HFF-Myc (cell line): ENCODE measurements around the gene ATP1A4.

Source experiments
- DNase-seq: peaks from one replicate; pipeline ENCODE4 v3.0.0-alpha.2; 2011; ENCODE audit warnings: low read depth; ENCODE audit errors: extremely low read depth
- H3K4me3 ChIP-seq: replicated peaks from 2 replicates; pipeline ENCODE4 v1.5.1; 2011; ENCODE audit warnings: low read depth, mild to moderate bottlenecking, control low read depth, low read length
- CTCF ChIP-seq: IDR thresholded peaks from 2 replicates; pipeline ENCODE4 v1.5.1; 2012; ENCODE audit warnings: mild to moderate bottlenecking, low read depth, low read length, control low read depth; ENCODE audit errors: missing control alignments

The ATP1A4 gene

GRCh38 chr1:160133990-160134770 is 17.2 kb upstream of the ATP1A4 start:
- H3K4me3 ChIP-seq = no peak overlapping the region
- no peak for DNase-seq

GRCh38 chr1:160134791-160135572 is 16.4 kb upstream of the ATP1A4 start:
- no peak for TF ChIP-seq CTCF
- no peak for DNase-seq

More at GRCh38 chr1:160133990-160134770, 17.2 kb upstream of the ATP1A4 start:
- TF ChIP-seq CTCF = no peak

GRCh38 chr1:160136121-160136925 is 15.1 kb upstream of the ATP1A4 start:
- TF ChIP-seq CTCF = no peak
- H3K4me3 ChIP-seq = no peak overlapping the region
- no peak for DNase-seq

More at GRCh38 chr1:160134791-160135572, 16.4 kb upstream of the ATP1A4 start:
- H3K4me3 ChIP-seq = no peak overlapping the region

GRCh38 chr1:160136926-160137200 is 14.5 kb upstream of the ATP1A4 start:
- DNase-seq = no peak
- no peak overlapping the region for H3K4me3 ChIP-seq
- no peak for TF ChIP-seq CTCF

GRCh38 chr1:160137216-160137862 is 14.1 kb upstream of the ATP1A4 start:
- DNase-seq = no peak

More at GRCh38 chr1:160137216-160137862, 14.1 kb upstream of the ATP1A4 start:
- no peak overlapping the region for H3K4me3 ChIP-seq
- no peak for TF ChIP-seq CTCF
